B cell (primary cell): Measurements from ENCODE around the gene API5. TPM values are rescaled to one million over a fixed set of nuclear protein-coding genes. Genes with fewer than 3 reads are reported as not detected.

Experiments
- ATAC-seq: fragments of 200-7000 bp; cut with Tn5 transposase; one replicate; pipeline ENCODE4 v1.10.0; 2021; ENCODE audit warnings: low read depth, mild to moderate bottlenecking, moderate number of reproducible peaks, moderate library complexity
- CTCF ChIA-PET: fragments of 350-600 bp; sonication (Branson Sonifier 250); formaldehyde crosslinking; loops from one replicate; lab custom pipeline; 2021; ENCODE audit warnings: antibody characterized with exemption, inconsistent platforms; lab: Charles Lee
- POLR2A ChIA-PET: fragments of 350-600 bp; sonication (Branson Sonifier 250); formaldehyde crosslinking; loops from one replicate; lab custom pipeline; 2021; ENCODE audit warnings: antibody characterized with exemption; lab: Charles Lee
- DNase-seq: peaks from one replicate; pipeline ENCODE4 v3.0.0; 2013
- H2AFZ ChIP-seq: 2 replicates; pipeline ENCODE4 v1.6.1; 2012; ENCODE audit warnings: mild to moderate bottlenecking, low read depth, low read length; ENCODE audit not compliant: insufficient read depth, poor library complexity, severe bottlenecking
- H3K27ac ChIP-seq, 2 donors: 1 replicate in 1 of 2; 2 replicates in 1 of 2; pipeline ENCODE4 v1.5.1; 2012 to 2013; ENCODE audit warnings: low read length in 2 of 2, mild to moderate bottlenecking in 2 of 2, moderate library complexity in 1 of 2
- H3K27me3 ChIP-seq, 4 experiments: fragments of 200-600 bp in 1 of 4; sonication (generic) in 1 of 4; replicated peaks in 1 of 4; 1 replicate in 2 of 4; 2 replicates in 2 of 4; pipeline versions ENCODE4 v1.6.1 to v1.7.0; 2013 to 2016; ENCODE audit warnings: low read length in 3 of 4, mild to moderate bottlenecking in 2 of 4, mixed read lengths in 1 of 4, moderate library complexity in 1 of 4; ENCODE audit not compliant: insufficient read depth in 4 of 4, control insufficient read depth in 3 of 4; ENCODE audit errors: control extremely low read depth in 1 of 4
- H3K36me3 ChIP-seq, 2 experiments: replicated peaks in 1 of 2; 1 replicate in 1 of 2; 2 replicates in 1 of 2; pipeline versions ENCODE4 v1.6.1 to v1.7.1; 2013; ENCODE audit warnings: low read length in 1 of 2; ENCODE audit not compliant: insufficient read depth in 2 of 2, control insufficient read depth in 1 of 2; ENCODE audit errors: control extremely low read depth in 1 of 2, extremely low read depth in 1 of 2
- H3K4me1 ChIP-seq, 2 donors: fragments of 200-600 bp in 1 of 2; sonication (generic) in 1 of 2; 1 replicate in 1 of 2; 2 replicates in 1 of 2; pipeline versions ENCODE4 v1.5.1 to v1.6.1; 2013 to 2017; ENCODE audit warnings: low read length in 2 of 2; ENCODE audit not compliant: control insufficient read depth in 2 of 2, insufficient read depth in 2 of 2
- H3K4me2 ChIP-seq: replicated peaks from 2 replicates; pipeline ENCODE3; 2012; ENCODE audit warnings: mild to moderate bottlenecking, low read depth, low read length; ENCODE audit not compliant: poor library complexity, severe bottlenecking
- H3K4me3 ChIP-seq, 5 experiments: fragments of 200-600 bp in 1 of 5; sonication (generic) in 1 of 5; 1 replicate in 3 of 5; 2 replicates in 2 of 5; pipeline versions ENCODE4 v1.5.1 to v1.7.0; 2011 to 2016; ENCODE audit warnings: low read length in 4 of 5, mild to moderate bottlenecking in 4 of 5, low read depth in 2 of 5, control low read depth in 1 of 5, moderate library complexity in 1 of 5; ENCODE audit not compliant: insufficient read depth in 1 of 5; ENCODE audit errors: control extremely low read depth in 1 of 5, extremely low read depth in 1 of 5
- H3K79me2 ChIP-seq: fragments of 200-600 bp; sonication (generic); one replicate; pipeline ENCODE4 v1.6.0; 2016; ENCODE audit warnings: low read length; ENCODE audit not compliant: control insufficient read depth, insufficient read depth
- H3K9ac ChIP-seq: fragments of 200-600 bp; sonication (generic); 2 replicates; pipeline ENCODE4 v1.6.1; 2017; ENCODE audit warnings: mild to moderate bottlenecking, low read length, moderate library complexity
- H3K9me3 ChIP-seq, 3 donors: one replicate each; pipeline versions ENCODE4 v1.6.1 to v1.7.1; 2013; ENCODE audit warnings: low read length in 2 of 3; ENCODE audit not compliant: control insufficient read depth in 2 of 3, insufficient read depth in 1 of 3; ENCODE audit errors: control extremely low read depth in 1 of 3
- H4K20me1 ChIP-seq: 2 replicates; pipeline ENCODE4 v1.6.0; 2012; ENCODE audit warnings: mild to moderate bottlenecking, low read length; ENCODE audit not compliant: insufficient read depth, control insufficient read depth, poor library complexity, severe bottlenecking
- H3K27ac Mint-ChIP-seq: one replicate; pipeline ENCODE4 v1.8.0; 2021; ENCODE audit warnings: mixed read lengths
- H3K27me3 Mint-ChIP-seq: one replicate; pipeline ENCODE4 v1.8.0; 2021; ENCODE audit warnings: mixed read lengths
- H3K4me1 Mint-ChIP-seq: one replicate; pipeline ENCODE4 v1.8.0; 2021; ENCODE audit warnings: mixed read lengths
- H3K4me3 Mint-ChIP-seq: one replicate; pipeline ENCODE4 v1.8.0; 2021; ENCODE audit warnings: mixed read lengths
- H3K9me3 Mint-ChIP-seq: one replicate; pipeline ENCODE4 v1.8.0; 2022; ENCODE audit warnings: mixed read lengths; ENCODE audit not compliant: insufficient read depth
- EZH2 ChIP-seq: IDR thresholded peaks from 2 replicates; pipeline ENCODE4 v1.6.1; 2012; ENCODE audit warnings: borderline replicate concordance, low read depth, mild to moderate bottlenecking, moderate library complexity, low read length; ENCODE audit not compliant: insufficient read depth, poor library complexity, severe bottlenecking
- WGBS: methylation state at CpG from one replicate; pipeline ENCODE4 v1.1.5; 2013; ENCODE audit warnings: missing lambda C conversion rate; ENCODE audit not compliant: insufficient coverage; 5-methylcytosine and 5-hydroxymethylcytosine counted together
- intact Hi-C: fragments of 100-400 bp; cut with micrococcal nuclease; formaldehyde crosslinking; loops from one replicate; pipeline ENCODE4 v1.10.0; 2022
- polyA plus RNA-seq: library from polyadenylated mRNA; depleted of rRNA; stranded (reverse); fragments of >200 nt; gene quantifications from 2 replicates; pipeline ENCODE4 v1.2.3, GENCODE V29; 2012
- total RNA-seq, 2 donors: library from RNA; stranded (reverse); fragments of 120-200 nt in 1 of 2; gene quantifications; 1 replicate in 1 of 2; 2 replicates in 1 of 2; pipeline versions ENCODE4 v1.2.3 to v1.2.4, GENCODE V29; 2013 to 2022
- TF ChIP-seq, protein P1 (sequence below): fragments of 200-600 bp; IDR thresholded peaks from one replicate; pipeline ENCODE4 v1.8.0; 2022; ENCODE audit warnings: antibody characterized with exemption, mild to moderate bottlenecking

The API5 gene
- total and polyA plus RNA-seq, 2 donors (not counting 1 experiment from before 2014, with no cell fraction given) = 16.6 to 94.7 TPM

DNA sequence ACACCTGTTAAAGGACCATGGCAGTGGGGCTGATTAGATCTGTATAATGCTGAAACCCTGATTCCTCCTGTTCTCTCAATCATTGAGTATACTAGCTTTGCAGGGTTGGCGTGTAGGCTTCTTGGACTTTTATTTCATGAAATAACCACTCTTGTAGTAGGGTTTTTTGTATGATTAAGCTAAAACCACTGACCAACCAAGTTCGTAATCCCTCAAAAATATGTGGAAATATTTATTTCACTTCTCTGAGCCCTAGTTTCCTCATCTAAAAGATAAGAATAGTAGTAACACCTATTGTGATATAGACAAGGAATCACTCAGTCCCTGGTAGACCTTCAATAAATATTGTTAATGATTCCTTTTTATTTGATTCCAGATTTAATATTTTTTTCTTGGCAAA is 4.2 kb downstream of the API5 start:
- H3K9me3 Mint-ChIP-seq = no peaks in the 10 kb centered on the region
- no peak overlapping the region for H2AFZ ChIP-seq
- ATAC-seq = no peak
- TF ChIP-seq EZH2 = no peak
- TF ChIP-seq, protein P1, sequence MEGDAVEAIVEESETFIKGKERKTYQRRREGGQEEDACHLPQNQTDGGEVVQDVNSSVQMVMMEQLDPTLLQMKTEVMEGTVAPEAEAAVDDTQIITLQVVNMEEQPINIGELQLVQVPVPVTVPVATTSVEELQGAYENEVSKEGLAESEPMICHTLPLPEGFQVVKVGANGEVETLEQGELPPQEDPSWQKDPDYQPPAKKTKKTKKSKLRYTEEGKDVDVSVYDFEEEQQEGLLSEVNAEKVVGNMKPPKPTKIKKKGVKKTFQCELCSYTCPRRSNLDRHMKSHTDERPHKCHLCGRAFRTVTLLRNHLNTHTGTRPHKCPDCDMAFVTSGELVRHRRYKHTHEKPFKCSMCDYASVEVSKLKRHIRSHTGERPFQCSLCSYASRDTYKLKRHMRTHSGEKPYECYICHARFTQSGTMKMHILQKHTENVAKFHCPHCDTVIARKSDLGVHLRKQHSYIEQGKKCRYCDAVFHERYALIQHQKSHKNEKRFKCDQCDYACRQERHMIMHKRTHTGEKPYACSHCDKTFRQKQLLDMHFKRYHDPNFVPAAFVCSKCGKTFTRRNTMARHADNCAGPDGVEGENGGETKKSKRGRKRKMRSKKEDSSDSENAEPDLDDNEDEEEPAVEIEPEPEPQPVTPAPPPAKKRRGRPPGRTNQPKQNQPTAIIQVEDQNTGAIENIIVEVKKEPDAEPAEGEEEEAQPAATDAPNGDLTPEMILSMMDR = no peak
- H4K20me1 ChIP-seq = peaks cover 32% of the 10 kb centered on the region
- H3K27ac ChIP-seq = no peak overlapping the region
- DNase-seq = no peak
- ChIA-PET CTCF (no interaction called here), POLR2A (no interaction called here)
- H3K4me3 Mint-ChIP-seq = no peak overlapping the region
- no peaks in the 10 kb centered on the region for H3K27me3 Mint-ChIP-seq
- peaks cover 18 to 20% of the 10 kb centered on the region in 2 donors for H3K4me1 ChIP-seq
- peaks cover 45% of the 10 kb centered on the region for H3K4me1 Mint-ChIP-seq
- H3K9me3 ChIP-seq = no peaks in the 10 kb centered on the region
- no peak overlapping the region for H3K9ac ChIP-seq
- peaks cover 59% of the 10 kb centered on the region for H3K79me2 ChIP-seq
- peaks cover 0 to 20% of the 10 kb centered on the region in 2 experiments for H3K36me3 ChIP-seq
- no peaks in the 10 kb centered on the region for H3K27me3 ChIP-seq
- no peak overlapping the region for H3K4me2 ChIP-seq
- H3K27ac Mint-ChIP-seq = no peak overlapping the region
- H3K4me3 ChIP-seq = no peak overlapping the region
- intact Hi-C loops = loop anchor here (10.0 kb wide), 2 partner anchors 749 to 779 kb away; partner anchors contain the start of genes ACCS and EXT2
- WGBS = no CpG with 5 or more reads among the region's 2 CpGs

GRCh38 chr11:43316451-43316850 is 4.7 kb downstream of the API5 start:
- no peak overlapping the region for H3K4me3 Mint-ChIP-seq
- H3K27ac ChIP-seq = no peak overlapping the region
- TF ChIP-seq, protein P1 = no peak
- no peak for TF ChIP-seq EZH2
- no peaks in the 10 kb centered on the region for H3K9me3 ChIP-seq
- no peak overlapping the region for H3K27ac Mint-ChIP-seq
- no peak overlapping the region for H3K9ac ChIP-seq
- H3K4me1 Mint-ChIP-seq = peaks cover 43% of the 10 kb centered on the region
- intact Hi-C loops = loop anchor here (10.0 kb wide), 2 partner anchors 748 to 778 kb away; partner anchors contain the start of genes ACCS and EXT2
- H3K4me2 ChIP-seq = no peak overlapping the region
- H3K79me2 ChIP-seq = peaks cover 58% of the 10 kb centered on the region
- H4K20me1 ChIP-seq = peaks cover 32% of the 10 kb centered on the region
- H3K4me3 ChIP-seq = no peak overlapping the region
- H3K27me3 Mint-ChIP-seq = no peaks in the 10 kb centered on the region
- H2AFZ ChIP-seq = no peak overlapping the region
- ATAC-seq (no peak), DNase-seq (no peak)
- POLR2A ChIA-PET = no interaction called here
- no peaks in the 10 kb centered on the region for H3K27me3 ChIP-seq
- WGBS = no CpG with 5 or more reads among the region's 6 CpGs
- CTCF ChIA-PET = no interaction called here
- peaks cover 16 to 18% of the 10 kb centered on the region in 2 donors for H3K4me1 ChIP-seq
- H3K36me3 ChIP-seq = peaks cover 0 to 25% of the 10 kb centered on the region in 2 experiments
- H3K9me3 Mint-ChIP-seq = no peaks in the 10 kb centered on the region
